Smooth muscle cell (in vitro differentiated cells): ENCODE data around the gene FGF3. TPM values are rescaled to one million over a fixed set of nuclear protein-coding genes. Genes with fewer than 3 reads are reported as not detected.
A peak's percentile ranks its signal among the peaks of the same experiment; 100 is the strongest.

ENCODE experiments used
- DNase-seq: peaks from one replicate; lab custom pipeline; 2025; ENCODE audit not compliant: unreplicated experiment; lab: John Stamatoyannopoulos, UW
- H2AFZ ChIP-seq: fragments of 200-600 bp; sonication (generic); 2 replicates; pipeline ENCODE4 v1.6.0; 2016; ENCODE audit warnings: antibody characterized with exemption, low read depth, mild to moderate bottlenecking
- H3F3A ChIP-seq: fragments of 200-600 bp; sonication (generic); 2 replicates; pipeline ENCODE4 v1.6.0; 2017; ENCODE audit warnings: antibody characterized with exemption, low read depth
- H3K27ac ChIP-seq: fragments of 200-600 bp; sonication (generic); 2 replicates; pipeline ENCODE4 v1.5.1; 2016; ENCODE audit warnings: low read depth, mild to moderate bottlenecking
- H3K27me3 ChIP-seq: fragments of 200-600 bp; sonication (generic); 2 replicates; pipeline ENCODE4 v1.6.1; 2016; ENCODE audit warnings: low read depth, mild to moderate bottlenecking
- H3K36me3 ChIP-seq: fragments of 200-600 bp; sonication (generic); 2 replicates; pipeline ENCODE4 v1.5.1; 2016; ENCODE audit warnings: low read depth
- H3K4me1 ChIP-seq: fragments of 200-600 bp; sonication (generic); 2 replicates; pipeline ENCODE4 v1.5.1; 2016; ENCODE audit warnings: low read depth
- H3K4me2 ChIP-seq: fragments of 200-600 bp; sonication (generic); 2 replicates; pipeline ENCODE4 v1.6.0; 2016; ENCODE audit warnings: mild to moderate bottlenecking
- H3K4me3 ChIP-seq: fragments of 200-600 bp; sonication (generic); 2 replicates; pipeline ENCODE4 v1.5.1; 2016; ENCODE audit warnings: mild to moderate bottlenecking
- H3K79me2 ChIP-seq: fragments of 200-600 bp; sonication (generic); 2 replicates; pipeline ENCODE4 v1.6.0; 2016; ENCODE audit warnings: low read depth, mild to moderate bottlenecking
- H3K9ac ChIP-seq: fragments of 200-600 bp; sonication (generic); 2 replicates; pipeline ENCODE4 v1.6.0; 2016; ENCODE audit warnings: low read depth
- H3K9me3 ChIP-seq: fragments of 200-600 bp; sonication (generic); replicated peaks from 2 replicates; pipeline ENCODE4 v1.5.1; 2016; ENCODE audit warnings: low read depth
- H4K20me1 ChIP-seq: fragments of 200-600 bp; sonication (generic); 2 replicates; pipeline ENCODE4 v1.6.0; 2016; ENCODE audit warnings: low read depth
- CTCF ChIP-seq: fragments of 200-600 bp; sonication (generic); IDR thresholded peaks from 2 replicates; pipeline ENCODE4 v1.5.1; 2017; ENCODE audit warnings: borderline replicate concordance, mild to moderate bottlenecking, antibody characterized with exemption; ENCODE audit not compliant: insufficient read depth, poor library complexity, severe bottlenecking
- WGBS: methylation state at CpG from one replicate; pipeline ENCODE4 v1.1.7; 2016; ENCODE audit warnings: low lambda C conversion rate; 5-methylcytosine and 5-hydroxymethylcytosine counted together
- polyA plus RNA-seq: library from polyadenylated mRNA; unstranded; fragments of >200 nt; fragmentation: Nextera tagmentation; extraction: Ambion mirVana; gene quantifications from 2 replicates; pipeline ENCODE4 v1.2.1, GENCODE V29; 2016
- total RNA-seq: library from RNA; depleted of rRNA; stranded (reverse); fragments of >200 nt; gene quantifications from 2 replicates; pipeline ENCODE4 v1.2.3, GENCODE V29; 2014

The FGF3 gene
- not detected in 2 replicates for total RNA-seq
- polyA plus RNA-seq, result not detected in 2 replicates

GRCh38 chr11:69818603-69819441 lies at the start of gene FGF3:
TSS of gene FGF3 (minus strand) at chr11:69819416. CDS start at chr11:69818933, 483 bp downstream.
- Histone ChIP-seq H3K36me3 (no peaks in the 10 kb centered on the region), H3K4me1 (peaks cover 14% of the 10 kb centered on the region), H3F3A (no peaks in the 10 kb centered on the region), H3K4me3 (peak within 1 kb of the TSS; percentile 26), H3K4me2 (peak within 1 kb of the TSS; percentile 82), H3K9me3 (no peaks in the 10 kb centered on the region), H4K20me1 (no peaks in the 10 kb centered on the region), H3K79me2 (no peaks in the 10 kb centered on the region), H3K27ac (no peak within 1 kb of the TSS), H3K9ac (no peak within 1 kb of the TSS), H2AFZ (no peak within 1 kb of the TSS), H3K27me3 (peaks cover 92% of the 10 kb centered on the region)
- WGBS, result 6% methylated on average over 51 of the region's 105 CpGs
- TF ChIP-seq CTCF, result no peak
- no peak for DNase-seq

GRCh38 chr11:69868871-69869270 lies 49.7 kb upstream of the FGF3 start:
- no peaks in the 10 kb centered on the region for H3K27me3 ChIP-seq
- no peak overlapping the region for H3K4me2 ChIP-seq
- 88% methylated on average over 8 of the region's 8 CpGs for WGBS
- peaks cover 9% of the 10 kb centered on the region for H3K4me1 ChIP-seq
- no peak overlapping the region for H3K9ac ChIP-seq
- no peaks in the 10 kb centered on the region for H3K36me3 ChIP-seq
- no peaks in the 10 kb centered on the region for H3K9me3 ChIP-seq
- H3F3A ChIP-seq, result no peaks in the 10 kb centered on the region
- no peak for DNase-seq
- TF ChIP-seq CTCF, result no peak
- H3K4me3 ChIP-seq, result no peak overlapping the region
- H3K79me2 ChIP-seq, result no peaks in the 10 kb centered on the region
- no peak overlapping the region for H2AFZ ChIP-seq
- H3K27ac ChIP-seq, result no peak overlapping the region
- no peaks in the 10 kb centered on the region for H4K20me1 ChIP-seq

- no peaks in the 10 kb centered on the region for H3K79me2 ChIP-seq
- no peaks in the 10 kb centered on the region for H3F3A ChIP-seq
- H3K4me1 ChIP-seq, result peaks cover 9% of the 10 kb centered on the region
- WGBS, result 72% methylated on average over 41 of the region's 41 CpGs
- H4K20me1 ChIP-seq, result no peaks in the 10 kb centered on the region
- TF ChIP-seq CTCF, result no peak
- no peaks in the 10 kb centered on the region for H3K27me3 ChIP-seq
- no peak overlapping the region for H3K9ac ChIP-seq
- DNase-seq, result no peak
- H3K4me3 ChIP-seq, result no peak overlapping the region
- no peaks in the 10 kb centered on the region for H3K36me3 ChIP-seq
- H3K27ac ChIP-seq, result no peak overlapping the region
- H2AFZ ChIP-seq, result no peak overlapping the region
- H3K4me2 ChIP-seq, result no peak overlapping the region
- no peaks in the 10 kb centered on the region for H3K9me3 ChIP-seq
These were observed 49.0 kb upstream of the FGF3 start for GRCh38 chr11:69868006-69868810.
